ENCODE data around the gene ARHGAP33.

DNA sequence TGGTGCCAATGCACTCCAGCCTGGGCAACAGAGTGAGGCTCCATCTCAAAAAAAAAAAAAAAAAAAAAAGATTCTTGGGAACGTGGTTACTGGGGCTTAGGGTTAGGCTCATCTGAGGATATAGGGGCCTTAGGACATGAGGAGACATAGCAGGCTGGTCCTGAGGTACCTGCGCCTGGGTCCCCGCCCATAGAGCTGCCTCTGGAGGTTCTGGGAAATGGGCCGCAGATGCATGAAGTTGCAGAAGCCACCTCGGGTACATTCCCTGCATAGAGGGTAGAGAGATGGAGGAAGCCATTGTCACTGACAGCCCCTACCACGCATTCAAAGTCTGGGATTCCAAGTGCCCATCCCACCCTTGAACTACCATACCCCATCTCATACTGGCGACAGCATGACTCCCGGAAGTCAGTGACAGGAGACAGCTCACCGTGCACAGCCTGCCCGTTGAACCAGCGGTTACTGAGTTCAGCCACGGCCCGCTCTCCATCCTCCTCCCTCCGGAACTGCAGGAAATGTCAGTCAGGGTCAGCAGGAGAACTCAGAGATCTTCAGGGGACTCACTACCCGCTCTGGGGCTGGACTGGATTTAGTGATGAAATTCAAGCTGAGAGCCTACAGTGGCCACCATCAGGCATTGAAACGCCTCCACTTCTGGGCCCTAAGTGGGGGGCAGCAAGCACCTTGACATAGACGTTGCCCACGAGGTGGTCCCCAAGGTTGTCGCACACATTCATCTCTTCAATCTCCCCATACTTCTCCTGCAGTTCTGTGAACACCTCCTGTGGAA, 31.5 kb upstream of the ARHGAP33 start:
- TF ChIP-seq CTCF (IDR thresholded peaks at IDR 0.05; ENCODE audit: low read depth, low read length) (no peak), EZH2phosphoT487 (IDR thresholded peaks at IDR 0.05; ENCODE audit: low read depth) (no peak)

All from OCI-LY3 (cell line).